ENCODE results near the gene SSR4.
"Not testable (repeated sequence)": the region's sequence is repeated elsewhere in the genome, so short reads cannot be mapped to it uniquely, and the experiment has no call there.

The SSR4 gene

GRCh38 chrX:153794018-153794896 lies at the start of gene SSR4, which contains the start of gene IDH3G:
TSS of gene SSR4 (plus strand) at chrX:153794668. CDS start at chrX:153794688, 20 bp downstream.
TSS of gene IDH3G (minus strand) at chrX:153794375. CDS start at chrX:153794326, 49 bp downstream.
- Histone ChIP-seq H3K4me3 (peak within 1 kb of the TSS; percentile 83), H3K27ac (peak within 1 kb of the TSS; percentile 63 to 96)
- peak; percentile 95 for DNase-seq (ENCODE audit: low spot score)
- no peak for TF ChIP-seq CTCF (IDR thresholded peaks at IDR 0.05)

DNA sequence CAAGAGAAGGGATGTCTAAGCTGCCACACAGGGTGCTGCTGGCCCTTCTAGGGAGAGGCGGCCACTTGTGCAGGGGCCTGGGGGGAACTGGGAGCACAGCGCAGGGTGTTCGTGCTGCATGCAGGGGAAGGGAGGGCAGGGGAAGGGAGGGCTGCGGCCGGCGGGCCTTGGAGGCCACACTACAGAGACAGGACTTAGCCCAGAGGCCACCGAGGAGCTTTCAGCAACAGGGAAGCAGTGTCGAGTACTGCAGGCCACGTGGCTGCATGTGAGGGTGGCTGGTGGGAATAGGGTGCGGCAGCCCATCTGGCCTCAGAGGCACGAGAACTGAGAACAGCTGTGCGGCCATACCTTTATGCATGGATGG lies 49.4 kb upstream of the SSR4 start:
- peak overlapping the region in 1 of 2 donors; percentile 84 for H3K27ac ChIP-seq
- not testable (repeated sequence) for DNase-seq (ENCODE audit: low spot score)

DNA sequence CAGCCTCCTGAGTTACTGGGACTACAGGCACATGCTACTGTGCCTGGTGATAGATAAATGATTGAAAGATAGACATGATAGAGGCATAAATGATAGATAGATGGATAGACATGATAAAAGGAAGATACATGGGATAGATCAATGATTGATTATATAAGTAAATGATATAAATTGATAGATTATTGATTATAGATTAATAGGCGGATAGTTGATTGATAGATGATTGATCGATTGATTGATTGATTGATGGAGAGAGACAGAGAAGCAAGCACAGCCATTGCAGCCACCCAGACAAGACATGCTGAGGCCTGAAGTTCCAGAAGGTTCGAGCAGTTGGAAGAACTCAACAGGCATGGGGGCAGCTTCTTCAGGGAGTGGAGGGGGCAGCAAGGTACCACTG lies 48.1 kb upstream of the SSR4 start:
- Histone ChIP-seq H3K4me3 (no peak overlapping the region), H3K27ac (no peak overlapping the region)
- no peak for DNase-seq (ENCODE audit: low spot score)
- TF ChIP-seq CTCF (IDR thresholded peaks at IDR 0.05) = no peak

More for the DNA sequence above, 49.4 kb upstream of the SSR4 start:
- H3K4me3 ChIP-seq = not testable (repeated sequence)

DNA sequence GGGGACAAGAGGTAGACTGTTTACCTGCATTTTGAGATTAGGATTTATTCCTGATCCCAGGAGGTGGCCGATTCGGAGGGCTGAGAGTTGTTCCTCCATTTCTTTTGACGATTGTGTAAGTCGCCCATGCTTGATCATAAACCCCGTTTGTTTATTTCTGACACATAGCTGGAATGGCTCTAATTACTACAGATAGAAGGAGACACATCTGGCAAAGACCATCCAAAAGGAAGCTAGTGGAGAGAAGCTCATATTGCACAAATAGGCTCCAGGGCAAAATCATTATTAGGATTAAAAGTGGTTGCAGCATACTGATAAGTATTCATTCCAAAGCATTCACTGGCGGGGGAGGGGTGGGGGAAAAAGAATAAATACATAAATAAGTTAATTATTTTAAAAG lies 47.5 kb upstream of the SSR4 start:
- not testable (repeated sequence) for H3K4me3 ChIP-seq; H3K27ac ChIP-seq; DNase-seq (ENCODE audit: low spot score)

GRCh38 chrX:153749017-153749416 lies 45.5 kb upstream of the SSR4 start:
- H3K27ac ChIP-seq; DNase-seq (ENCODE audit: low spot score); H3K4me3 ChIP-seq: not testable (repeated sequence)

- no peak for TF ChIP-seq CTCF (IDR thresholded peaks at IDR 0.05)
- no peak for DNase-seq (ENCODE audit: low spot score)
- no peak overlapping the region for H3K27ac ChIP-seq
- H3K4me3 ChIP-seq = no peak overlapping the region
These were observed 44.2 kb upstream of the SSR4 start for GRCh38 chrX:153750127-153750774.

DNA sequence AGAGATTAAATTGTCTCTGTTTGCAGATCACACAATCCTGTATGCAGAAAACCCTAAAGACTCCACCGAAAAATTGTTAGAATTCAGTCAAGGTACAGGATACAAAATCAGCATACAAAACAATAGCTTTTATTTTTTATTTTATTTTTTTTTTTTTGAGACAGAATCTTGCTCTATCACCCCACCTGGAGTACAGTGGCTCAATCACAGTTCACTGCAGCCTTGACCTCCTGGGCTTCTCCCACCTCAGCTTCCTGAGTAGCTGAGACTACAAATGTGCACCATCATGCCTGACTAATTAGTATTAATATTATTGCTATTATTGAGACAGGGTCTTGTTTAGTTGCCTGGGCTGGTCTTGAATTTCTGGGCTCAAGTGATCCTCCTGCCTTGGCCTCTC lies 39.3 kb upstream of the SSR4 start:
- DNase-seq (ENCODE audit: low spot score) = no peak
- H3K27ac ChIP-seq = no peak overlapping the region
- TF ChIP-seq CTCF (IDR thresholded peaks at IDR 0.05) = no peak
- H3K4me3 ChIP-seq = no peak overlapping the region

- no peak for TF ChIP-seq CTCF (IDR thresholded peaks at IDR 0.05)
- DNase-seq (ENCODE audit: low spot score) = peak; percentile 60
- no peak overlapping the region for H3K4me3 ChIP-seq
- no peak overlapping the region for H3K27ac ChIP-seq
These were observed 32.6 kb upstream of the SSR4 start for GRCh38 chrX:153761863-153762262.

All from coronary artery (tissue), 2 donors.